CD4-positive, alpha-beta T cell treated with Interleukin-4 for 4 hours (primary cell): ENCODE results near the gene PPT2.
A peak's percentile ranks its signal among the peaks of the same experiment; 100 is the strongest.
"Not testable (repeated sequence)": the region's sequence is repeated elsewhere in the genome, so short reads cannot be mapped to it uniquely, and the experiment has no call there.

Experiments
- DNase-seq: peaks from one replicate; pipeline ENCODE4 v3.0.0-alpha.2; 2020

Gene PPT2

GRCh38 chr6:32127717-32128592 is 26.0 kb upstream of the PPT2 start, which contains the start of gene ATF6B:
ATF6B (minus strand) TSS chr6:32128246; CDS start chr6:32128207, 39 bp downstream.
- DNase-seq = peak; percentile 99

- DNase-seq = no peak
Observed at GRCh38 chr6:32128751-32129296, 25.1 kb upstream of the PPT2 start.

GRCh38 chr6:32129297-32130088 is 24.4 kb upstream of the PPT2 start:
- no peak for DNase-seq

- DNase-seq = no peak
Observed at GRCh38 chr6:32131439-32131948, 22.4 kb upstream of the PPT2 start.

GRCh38 chr6:32132110-32132509 is 21.8 kb upstream of the PPT2 start:
- DNase-seq = no peak

GRCh38 chr6:32133786-32134185 is 20.2 kb upstream of the PPT2 start:
- DNase-seq = no peak

- no peak for DNase-seq
Observed at GRCh38 chr6:32137454-32137853, 16.5 kb upstream of the PPT2 start.

- no peak for DNase-seq
Observed at GRCh38 chr6:32139590-32139989, 14.4 kb upstream of the PPT2 start.

GRCh38 chr6:32140420-32141046 is 13.4 kb upstream of the PPT2 start:
- DNase-seq = no peak

GRCh38 chr6:32144238-32144637 is 9.7 kb upstream of the PPT2 start:
- DNase-seq = not testable (repeated sequence)

GRCh38 chr6:32146287-32146686 is 7.7 kb upstream of the PPT2 start:
- DNase-seq = no peak

GRCh38 chr6:32146687-32147086 is 7.3 kb upstream of the PPT2 start:
- DNase-seq = no peak

GRCh38 chr6:32147401-32148132 is 6.4 kb upstream of the PPT2 start:
- no peak for DNase-seq

GRCh38 chr6:32148289-32149091 is 5.5 kb upstream of the PPT2 start:
- peak; percentile 51 for DNase-seq

GRCh38 chr6:32149092-32149755 is 4.7 kb upstream of the PPT2 start:
- DNase-seq = peak; percentile 7

GRCh38 chr6:32149932-32150870 is 3.7 kb upstream of the PPT2 start:
- no peak for DNase-seq

- no peak for DNase-seq
Observed at GRCh38 chr6:32151181-32151862, 2.6 kb upstream of the PPT2 start.

GRCh38 chr6:32151863-32152768 is 1.8 kb upstream of the PPT2 start, which contains the start of gene PRRT1:
PRRT1 (minus strand) TSS chr6:32151939; CDS start chr6:32151827, 112 bp downstream.
- DNase-seq = no peak
